Glomerular visceral epithelial cell (primary cell): Measurements from ENCODE around the gene NLRP12.
"Not testable (repeated sequence)": the region's sequence is repeated elsewhere in the genome, so short reads cannot be mapped to it uniquely, and the experiment has no call there.

Experiments
- DNase-seq: peaks from one replicate; pipeline ENCODE4 v3.0.0-alpha.2; 2016; ENCODE audit errors: extremely low spot score

The NLRP12 gene

DNA sequence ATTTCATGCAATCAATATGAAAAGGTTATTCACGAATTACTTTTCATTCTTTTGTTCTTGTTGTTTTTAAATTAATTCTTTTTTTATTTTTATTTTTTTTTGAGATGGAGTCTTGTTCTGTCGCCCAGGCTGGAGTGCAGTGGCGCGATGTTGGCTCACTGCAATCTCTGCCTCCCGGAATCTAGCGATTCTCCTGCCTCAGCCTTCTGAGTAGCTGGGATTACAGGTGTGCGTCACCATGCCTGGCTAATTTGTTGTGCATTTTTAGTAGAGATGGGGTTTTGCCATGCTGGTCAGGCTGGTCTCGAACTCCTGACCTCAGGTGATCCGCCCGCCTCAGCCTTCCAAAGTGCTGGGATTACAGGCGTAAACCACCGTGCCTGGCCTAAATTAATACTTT is 16.1 kb upstream of the NLRP12 start:
- DNase-seq: not testable (repeated sequence)

DNA sequence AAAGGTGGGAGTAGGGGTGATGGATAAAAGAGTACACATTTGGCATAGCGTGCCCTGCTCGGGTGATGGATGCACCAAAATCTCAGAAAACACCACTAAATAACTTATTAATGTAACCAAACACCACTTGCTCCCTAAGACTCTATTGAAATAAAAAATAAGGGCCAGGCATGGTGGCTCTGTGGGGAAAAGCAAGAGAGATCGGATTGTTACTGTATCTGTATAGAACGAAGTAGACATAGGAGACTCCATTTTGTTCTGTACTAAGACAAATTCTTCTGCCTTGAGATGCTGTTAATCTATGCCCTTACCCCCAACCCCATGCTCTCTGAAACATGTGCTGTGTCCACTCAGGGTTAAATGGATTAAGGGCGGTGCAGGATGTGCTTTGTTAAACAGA is 14.3 kb upstream of the NLRP12 start:
- not testable (repeated sequence) for DNase-seq

DNA sequence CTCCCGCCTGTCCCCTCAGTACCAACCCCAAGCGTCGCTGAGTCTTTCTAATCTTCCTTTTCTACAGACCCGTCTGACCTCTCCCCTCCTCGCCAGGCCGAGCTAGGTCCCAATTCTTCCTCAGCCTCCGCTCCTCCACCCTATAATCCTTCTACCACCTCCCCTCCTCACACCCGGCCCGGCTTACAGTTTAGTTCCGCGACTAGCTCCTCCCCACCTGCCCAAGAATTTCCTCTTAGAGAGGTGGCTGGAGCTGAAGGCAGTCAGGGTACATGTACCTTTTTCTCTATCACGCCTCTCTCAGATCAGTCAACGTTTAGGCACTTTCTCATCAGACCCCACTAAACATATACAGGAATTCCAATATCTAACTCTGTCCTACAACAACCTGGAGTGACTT is 8.7 kb upstream of the NLRP12 start:
- not testable (repeated sequence) for DNase-seq

DNA sequence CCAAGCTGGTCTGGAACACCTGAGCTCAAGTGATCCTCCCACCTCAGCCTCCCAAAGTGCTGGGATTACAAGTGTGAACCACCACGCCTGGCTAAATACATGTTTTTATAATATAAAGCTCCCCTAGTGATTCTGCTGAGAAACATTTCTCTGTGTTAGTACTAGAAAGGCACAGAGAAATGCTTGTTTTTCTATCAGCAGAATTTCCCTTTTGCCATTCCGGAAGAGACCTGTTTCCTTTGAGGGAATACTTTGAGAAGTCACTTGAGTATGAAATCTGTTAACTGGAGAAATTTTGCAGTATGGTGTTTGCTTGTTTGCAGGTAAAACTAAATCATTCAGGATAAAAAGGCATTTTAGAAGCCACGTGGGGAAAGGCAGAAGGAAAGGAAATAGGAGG is 4.4 kb upstream of the NLRP12 start:
- no peak for DNase-seq

DNA sequence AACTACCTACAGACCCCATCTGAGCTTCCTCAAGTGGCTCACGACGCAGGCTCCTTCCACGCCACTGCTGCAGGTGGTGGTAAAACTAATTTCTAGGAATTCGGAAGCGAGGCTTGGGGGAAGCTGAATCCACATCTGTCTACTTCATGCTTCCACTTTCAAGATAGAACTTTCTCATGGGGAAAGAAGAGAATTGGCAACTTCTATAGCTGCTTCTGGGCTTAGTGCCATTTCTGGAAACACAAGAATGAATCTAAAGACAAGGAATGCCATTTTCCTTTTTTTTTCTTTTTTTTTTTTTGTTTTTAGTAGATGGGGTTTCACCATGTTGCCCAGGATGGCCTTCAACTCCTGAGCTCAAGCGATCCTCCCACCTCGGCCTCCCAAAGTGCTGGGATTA is 2.8 kb upstream of the NLRP12 start:
- no peak for DNase-seq

DNA sequence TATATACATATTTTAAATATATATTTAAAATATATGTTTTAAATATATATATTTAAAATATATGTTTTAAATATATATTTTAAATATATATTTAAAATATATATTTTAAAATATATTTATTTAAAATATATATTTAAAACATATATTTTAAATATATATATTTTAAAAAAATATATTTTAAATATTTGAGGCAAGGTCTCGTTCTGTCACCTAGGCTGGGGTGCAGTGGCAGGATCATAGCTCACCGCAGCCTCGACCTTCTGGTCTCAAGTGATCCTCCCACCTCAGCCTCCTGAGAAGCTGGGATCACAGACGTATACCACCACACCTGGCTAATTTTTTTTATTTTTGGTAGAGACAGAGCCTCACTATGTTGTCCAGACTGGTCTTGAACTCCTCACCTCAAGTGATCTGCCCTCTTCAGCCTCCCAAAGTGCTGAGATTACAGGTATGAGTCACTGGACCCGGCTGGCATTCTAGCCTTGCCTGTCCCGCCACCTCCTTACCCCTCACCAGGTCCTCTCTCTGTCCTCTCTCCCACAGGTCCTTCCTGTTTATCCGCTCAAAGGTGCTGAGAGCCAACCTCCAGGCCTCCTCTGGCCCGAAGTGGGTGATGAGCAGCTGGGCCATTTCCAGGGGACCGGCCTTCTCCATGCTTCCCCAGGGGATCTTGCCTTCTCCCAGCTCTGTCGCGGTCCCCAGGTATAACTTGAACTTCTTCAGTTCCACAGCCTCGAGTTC is 564 bp downstream of the NLRP12 start:
- no peak for DNase-seq

DNA sequence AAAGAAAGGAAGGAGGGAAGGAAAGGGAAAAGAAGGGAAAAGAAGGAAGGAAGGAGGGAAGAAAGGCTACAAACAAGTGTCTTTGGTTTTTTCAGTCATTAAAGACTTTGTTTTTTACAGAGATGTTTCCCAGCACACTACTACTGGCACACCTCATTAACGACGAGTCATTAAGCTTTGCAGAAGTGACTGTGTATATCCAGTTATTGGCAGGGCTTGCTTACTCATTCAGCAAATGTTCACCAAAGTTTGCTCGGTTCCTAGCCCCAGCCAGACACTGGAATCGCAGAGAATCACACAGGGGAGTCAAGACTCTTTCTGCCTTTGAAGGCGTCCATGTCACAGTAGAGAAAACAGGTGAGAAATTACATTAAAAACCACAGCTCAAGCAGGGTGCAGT is 4.3 kb downstream of the NLRP12 start:
- no peak for DNase-seq

DNA sequence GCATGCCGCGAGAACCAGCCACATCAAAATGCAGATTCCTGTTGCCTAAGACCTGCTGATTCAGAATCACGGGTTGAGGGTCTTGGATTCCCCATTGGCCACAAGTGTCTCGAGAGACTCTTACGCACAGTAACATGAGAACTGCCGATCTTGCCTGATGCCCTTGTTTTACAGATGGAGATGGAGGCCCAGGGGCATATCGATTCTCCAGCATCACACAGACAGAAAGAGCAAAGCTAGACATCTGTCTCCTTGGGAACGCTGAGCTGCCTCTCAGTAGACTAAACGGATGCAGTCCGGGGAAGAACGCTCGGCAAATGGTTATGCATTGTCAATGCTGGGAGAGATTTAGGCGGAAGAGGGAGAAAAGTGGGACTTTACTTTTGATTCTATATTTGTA is 5.4 kb downstream of the NLRP12 start:
- DNase-seq: no peak

DNA sequence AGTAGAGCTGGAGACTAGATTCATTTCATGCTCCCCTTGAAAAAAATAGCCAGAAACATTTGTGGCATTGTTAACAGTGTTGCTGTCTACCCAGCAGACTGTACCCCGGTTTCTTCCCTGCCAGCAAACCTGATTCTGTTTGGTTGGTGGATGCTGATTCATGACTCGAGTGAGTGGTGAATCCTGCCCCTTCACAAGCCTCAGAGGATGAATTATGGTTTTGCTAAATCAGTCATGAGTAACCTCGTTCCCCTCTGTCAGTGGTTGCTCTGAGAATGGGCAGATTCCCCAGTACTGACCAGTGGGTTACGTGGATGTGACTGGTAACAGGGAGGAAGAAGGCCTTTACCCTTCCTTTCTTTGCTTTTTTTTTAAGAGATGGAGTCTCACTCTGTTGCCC is 10.1 kb downstream of the NLRP12 start:
- peak; percentile 24 for DNase-seq

DNA sequence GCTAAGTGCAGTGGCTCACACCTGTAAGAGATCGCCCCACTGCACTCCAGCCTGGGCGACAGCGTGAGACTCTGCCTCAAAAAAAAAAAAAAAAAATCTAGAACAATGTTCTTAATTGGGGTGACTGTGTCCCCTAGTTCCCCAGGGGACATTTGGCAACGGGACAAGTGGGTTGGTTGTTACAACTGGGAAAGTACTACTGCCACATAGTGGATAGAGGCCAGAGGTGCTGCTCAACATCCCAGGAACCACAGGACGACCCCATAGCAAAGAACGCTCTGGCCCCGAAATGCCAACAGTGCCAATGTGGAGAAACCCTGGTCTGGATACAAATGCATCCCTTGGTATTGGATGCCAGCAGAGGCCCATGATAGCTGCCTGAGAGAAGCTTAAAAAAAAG is 11.8 kb downstream of the NLRP12 start:
- DNase-seq: no peak

DNA sequence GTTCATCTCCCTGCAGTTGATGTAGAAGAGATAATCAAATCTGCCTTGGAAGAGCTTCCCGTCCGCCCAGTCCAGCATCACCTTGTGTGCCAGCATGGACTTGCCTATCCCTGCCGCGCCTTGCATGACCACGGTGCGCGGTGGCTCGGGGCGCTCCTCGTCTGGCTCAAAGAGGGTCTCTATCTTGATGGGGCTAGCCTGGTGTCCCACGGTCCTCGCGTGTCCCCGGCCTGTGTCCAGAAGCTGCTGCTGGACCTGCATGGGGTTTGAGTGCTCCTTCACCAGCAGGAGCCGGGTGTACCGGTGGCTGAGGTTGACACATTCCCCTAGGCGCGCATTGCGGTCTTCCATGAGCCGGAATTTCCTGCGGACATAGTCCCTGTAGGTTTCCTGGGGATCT is 13.2 kb downstream of the NLRP12 start:
- DNase-seq: no peak

DNA sequence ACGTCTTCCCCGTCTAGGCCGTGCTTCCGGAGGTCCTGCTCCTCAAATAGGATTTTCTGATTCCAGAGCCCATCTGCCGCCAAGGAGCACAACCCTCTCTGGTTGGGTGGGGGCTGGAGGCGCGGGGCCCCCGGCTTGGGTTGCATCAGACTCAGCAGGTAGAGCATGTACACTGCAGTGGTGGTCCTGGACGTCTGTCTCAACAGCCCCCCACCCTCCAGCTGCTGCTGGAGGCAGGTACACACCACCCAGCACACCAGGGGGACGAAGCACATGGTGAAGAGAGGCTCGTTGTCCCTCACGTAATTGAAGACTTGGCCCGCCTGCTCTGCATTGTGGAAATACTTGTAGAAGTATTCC is 13.9 kb downstream of the NLRP12 start:
- no peak for DNase-seq

DNA sequence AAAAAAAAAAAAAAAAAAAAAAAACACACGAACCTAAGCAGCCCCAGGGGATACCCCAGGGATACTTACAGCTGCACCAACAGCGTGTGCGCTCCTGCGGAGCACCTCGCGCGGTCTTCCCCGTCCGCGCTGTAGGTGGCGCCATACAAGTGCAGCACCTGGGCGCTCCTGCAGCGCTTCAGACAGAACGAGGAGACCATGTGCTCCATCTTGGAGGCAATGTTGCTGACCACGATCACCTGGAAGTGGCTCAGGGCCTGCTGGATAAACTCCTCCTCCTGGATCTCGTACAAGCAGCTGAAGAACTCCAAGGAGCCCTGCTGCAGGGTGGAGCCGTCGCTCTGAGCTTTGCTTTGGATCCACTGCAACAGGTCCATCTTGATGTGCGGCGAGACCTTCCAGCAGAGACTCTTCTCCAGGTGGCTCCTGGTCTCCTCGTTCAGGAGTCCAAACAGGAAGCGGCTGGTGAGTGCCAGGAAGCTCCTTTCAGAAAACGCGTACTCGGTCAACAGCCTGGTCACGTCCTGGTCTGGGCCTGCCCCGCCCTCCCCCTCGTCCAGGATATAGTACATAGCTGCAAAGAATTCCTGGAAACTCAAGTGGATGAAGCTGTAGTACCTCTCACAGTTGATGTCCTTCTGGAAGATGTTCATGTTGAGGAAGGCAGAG is 14.5 kb downstream of the NLRP12 start:
- no peak for DNase-seq

DNA sequence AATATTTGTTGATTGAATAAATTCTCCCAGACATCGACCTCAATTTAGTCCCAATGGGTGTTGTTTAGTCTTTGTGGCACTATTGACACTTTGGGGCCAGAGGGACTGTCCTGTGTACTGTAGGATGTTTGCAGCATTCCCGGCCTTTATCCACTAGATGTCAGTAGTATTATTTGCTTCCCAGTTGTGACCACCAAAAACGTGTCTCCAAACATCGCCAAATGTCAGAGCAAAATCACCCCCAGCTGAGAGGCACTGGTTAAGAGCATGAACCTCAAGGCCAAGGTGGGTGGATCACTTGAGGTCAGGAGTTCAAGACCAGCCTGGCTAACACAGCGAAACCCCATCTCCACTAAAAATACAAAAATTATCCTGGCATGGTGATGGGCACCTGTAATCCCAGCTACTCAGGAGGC is 15.4 kb downstream of the NLRP12 start:
- peak; percentile 46 for DNase-seq

DNA sequence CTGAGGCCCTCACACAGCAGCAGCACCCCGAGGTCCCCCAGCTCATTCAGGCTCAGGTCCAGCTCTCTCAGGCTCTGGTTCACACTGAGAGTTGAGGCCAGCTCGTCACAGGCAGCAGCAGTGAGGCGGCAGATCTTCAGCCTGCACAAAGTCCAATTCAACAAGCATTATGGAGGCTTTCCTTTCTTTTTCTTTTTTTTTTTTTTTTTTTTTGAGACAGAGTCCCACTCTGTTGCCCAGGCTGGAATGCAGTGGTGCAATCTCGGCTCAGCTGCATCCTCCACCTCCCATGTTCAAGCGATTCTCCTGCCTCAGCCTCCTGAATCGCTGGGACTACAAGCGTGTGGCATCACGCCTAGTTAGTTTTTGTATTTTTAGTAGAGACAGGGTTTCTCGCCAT is 22.9 kb downstream of the NLRP12 start:
- no peak for DNase-seq

DNA sequence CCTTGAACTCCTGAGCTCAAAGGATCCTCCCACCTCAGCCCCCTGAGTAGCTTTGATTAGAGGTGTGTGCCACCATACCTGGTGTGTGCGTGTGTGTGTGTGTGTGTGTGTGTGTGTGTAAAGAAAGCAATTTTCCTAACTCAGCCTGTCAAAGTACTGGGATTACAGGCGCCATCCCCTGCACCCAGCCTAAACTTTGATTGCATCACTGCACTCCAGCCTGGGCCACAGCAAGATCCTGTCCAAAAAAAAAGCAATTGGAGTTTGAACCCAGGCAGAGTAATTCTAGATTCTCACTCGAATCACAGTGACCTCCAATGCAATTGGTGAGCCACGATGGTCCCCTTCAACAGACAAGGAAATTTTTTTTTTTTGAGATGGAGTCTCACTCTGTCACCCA is 29.1 kb downstream of the NLRP12 start:
- DNase-seq: no peak

DNA sequence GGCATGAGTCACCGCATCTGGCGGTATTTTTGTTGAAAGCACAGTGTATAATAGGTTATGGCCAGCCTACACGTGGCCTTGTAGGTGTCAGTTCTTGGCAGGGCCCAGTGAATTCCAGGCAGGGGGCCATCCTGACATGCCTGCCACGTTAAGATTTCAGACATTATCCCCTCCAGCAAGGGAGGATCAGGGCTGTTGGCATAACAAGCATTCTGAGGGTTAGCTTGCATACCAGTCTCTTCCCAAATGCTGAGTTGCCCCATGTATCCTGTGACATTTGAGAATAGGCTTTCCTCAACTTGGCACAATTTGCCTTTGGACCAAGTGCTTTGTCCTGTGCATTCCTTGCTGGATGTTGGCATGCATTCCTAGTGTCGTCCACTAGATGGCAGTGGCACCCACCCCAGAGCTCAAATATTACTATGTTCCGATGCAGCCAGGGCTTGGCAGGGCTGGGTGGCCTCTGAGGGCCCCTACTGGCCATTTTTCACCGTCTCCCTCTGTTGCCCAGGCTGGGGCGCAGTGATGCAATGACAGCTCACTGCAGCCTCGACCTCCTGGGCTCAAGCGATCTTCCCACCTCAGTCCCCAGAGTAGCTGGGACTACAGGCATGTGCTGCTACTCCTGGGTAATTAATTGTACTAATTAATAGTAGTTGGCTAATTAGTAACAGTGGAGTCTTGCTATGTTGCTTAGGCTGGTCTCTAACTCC is 31.2 kb downstream of the NLRP12 start:
- DNase-seq: peak; percentile 88

DNA sequence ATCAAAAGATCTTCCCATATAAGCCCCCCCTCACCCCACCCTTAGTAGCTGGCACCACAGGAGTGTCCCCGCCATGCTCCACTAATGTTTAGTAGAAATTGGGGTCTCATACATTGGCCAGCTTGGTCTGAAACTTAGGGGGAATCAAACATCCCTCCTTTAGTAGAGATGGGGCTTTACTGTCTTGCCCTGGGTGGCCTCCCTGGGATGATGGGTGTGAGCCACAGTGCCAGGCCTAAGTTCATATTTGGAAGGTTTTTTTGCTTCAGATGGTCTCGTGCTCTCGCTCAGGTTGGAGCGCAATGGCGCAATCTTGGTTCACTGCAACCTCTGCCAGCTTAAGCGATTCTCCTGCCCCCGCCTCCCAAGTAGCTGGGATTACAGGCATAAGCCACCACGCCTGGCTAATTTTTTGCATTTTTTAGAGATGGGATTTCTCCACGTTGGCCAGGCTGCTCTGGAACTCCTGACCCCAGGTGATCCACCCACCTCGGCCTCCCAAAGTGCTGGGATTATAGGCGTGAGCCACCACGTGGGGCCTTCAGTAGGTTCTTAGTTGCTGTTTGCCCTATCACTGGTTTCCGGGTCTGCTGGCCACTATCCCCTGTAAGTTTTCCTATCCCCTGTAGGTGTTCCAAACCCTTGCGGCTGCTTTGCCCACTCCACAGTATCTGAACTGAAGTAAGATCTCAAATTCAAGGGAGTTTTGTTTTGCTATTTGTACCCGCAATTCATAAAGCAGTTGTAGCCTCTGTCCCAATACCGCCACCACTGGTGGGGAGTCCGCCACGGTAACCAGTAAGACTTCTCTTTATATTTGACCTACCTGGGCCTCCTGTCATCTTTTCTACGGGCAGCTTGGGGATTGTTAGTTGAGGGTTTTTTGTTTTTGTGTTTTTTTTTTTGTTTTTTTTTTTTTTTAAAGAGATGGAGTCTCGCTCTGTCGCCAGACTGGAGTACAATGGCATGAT is 34.1 kb downstream of the NLRP12 start:
- no peak for DNase-seq

DNA sequence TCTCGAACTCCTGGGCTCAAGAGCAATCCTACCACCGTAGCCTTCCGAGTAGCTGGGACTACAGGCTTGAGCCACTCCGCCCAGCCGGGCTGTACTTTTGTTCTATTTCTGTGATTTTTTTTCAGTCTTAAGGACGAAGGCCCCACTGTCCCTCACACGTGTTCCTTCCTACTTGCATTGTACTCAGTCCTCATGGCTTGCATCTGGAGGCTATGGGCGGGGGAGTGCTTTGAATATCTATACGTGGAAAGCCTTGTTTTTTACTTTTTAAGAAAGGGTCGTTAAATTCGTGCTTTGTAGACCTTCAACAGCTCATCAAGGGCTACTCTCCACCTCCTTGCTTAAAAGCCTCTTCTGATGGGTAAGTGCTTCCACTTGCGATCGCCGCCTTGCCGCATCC is 36.8 kb downstream of the NLRP12 start:
- DNase-seq: no peak

DNA sequence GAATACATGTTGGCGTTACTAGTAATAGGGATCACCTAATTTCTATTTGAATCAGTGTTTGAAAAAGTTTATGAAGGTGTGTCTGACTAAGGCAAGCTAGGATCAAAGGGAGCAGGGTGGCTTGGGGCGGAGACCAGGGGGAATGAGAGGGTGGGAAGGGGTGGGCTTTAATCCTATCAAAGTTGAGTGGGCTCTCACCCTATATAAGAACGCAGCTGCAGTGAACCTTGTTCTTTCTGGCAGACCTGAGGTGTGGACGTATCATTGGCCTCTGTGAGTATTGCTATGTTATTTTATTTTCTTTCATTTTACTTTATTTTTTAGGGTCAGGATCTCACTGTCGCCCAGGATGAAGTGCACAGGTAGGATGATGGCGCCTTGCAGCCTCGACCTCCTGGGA is 37.4 kb downstream of the NLRP12 start:
- no peak for DNase-seq

DNA sequence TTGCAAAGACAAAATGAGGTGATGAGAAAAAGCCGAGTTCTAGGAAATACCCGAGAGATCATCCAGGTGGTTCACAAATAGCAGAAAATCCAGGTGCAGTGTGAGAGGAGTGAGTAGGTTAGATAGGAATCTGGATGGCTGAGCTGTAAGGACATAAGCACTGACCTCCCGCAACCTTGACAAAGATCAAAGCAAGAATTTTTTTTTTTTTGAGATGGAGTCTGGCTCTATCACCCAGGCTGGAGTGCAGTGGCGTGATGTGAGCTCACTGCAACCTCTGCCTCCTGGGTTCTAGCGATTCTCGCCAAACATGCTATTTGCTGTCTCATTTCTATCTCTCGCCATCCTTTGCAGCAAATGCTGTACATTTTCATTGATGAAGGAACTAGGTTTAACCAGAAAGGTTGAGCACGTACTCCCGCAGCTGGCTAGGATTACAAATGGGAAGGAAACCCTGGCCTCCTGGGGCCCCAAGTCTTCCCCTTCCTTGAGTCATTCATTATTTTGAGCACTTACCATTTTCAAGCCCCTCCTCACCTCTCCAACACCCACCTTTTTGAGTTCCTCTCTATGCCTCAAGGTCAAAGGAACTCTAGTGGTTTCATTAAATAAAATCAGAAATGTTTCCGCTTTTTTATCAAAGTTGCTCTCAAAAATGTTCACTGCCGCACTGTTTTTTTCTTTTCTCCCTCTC is 38.8 kb downstream of the NLRP12 start:
- DNase-seq: no peak
